SK-N-MC (cell line): ENCODE measurements around the gene CCL26.

ENCODE experiments used
- EZH2 ChIP-seq: fragments of 200-600 bp; sonication (generic); IDR thresholded peaks from one replicate; pipeline ENCODE4 v1.6.1; 2017; ENCODE audit warnings: antibody characterized with exemption
- FOXP2 ChIP-seq: optimal IDR thresholded peaks from 2 replicates; pipeline ENCODE3; 2011; ENCODE audit warnings: mild to moderate bottlenecking, moderate library complexity; ENCODE audit not compliant: insufficient read depth; ENCODE audit errors: extremely low read length, control extremely low read depth
- POLR2AphosphoS5 ChIP-seq: IDR thresholded peaks from 2 replicates; pipeline ENCODE4 v1.6.1; 2012; ENCODE audit warnings: mild to moderate bottlenecking, low read depth, low read length, borderline replicate concordance

- TF ChIP-seq EZH2 (no peak), POLR2AphosphoS5 (no peak), FOXP2 (no peak)
These were observed 48.6 kb downstream of the CCL26 start for GRCh38 chr7:75723444-75723843.
